Right renal cortex interstitium (tissue), 3 donors: ENCODE results near the gene TLDC2. TPM values are rescaled to one million over a fixed set of nuclear protein-coding genes. Genes with fewer than 3 reads are reported as not detected.
"Not testable (repeated sequence)": the region's sequence is repeated elsewhere in the genome, so short reads cannot be mapped to it uniquely, and the experiment has no call there.

Source experiments
- DNase-seq, 3 donors: peaks; one replicate each; pipeline ENCODE4 v3.0.0-alpha.2; 2013; ENCODE audit warnings: low read depth in 3 of 3, low spot score in 2 of 3
- polyA plus RNA-seq, 3 donors: library from polyadenylated mRNA; unstranded; fragments of 120-200 nt; gene quantifications; one replicate each; pipeline ENCODE4 v1.2.1, GENCODE V29; 2013; ENCODE audit not compliant: insufficient read length in 3 of 3

The TLDC2 gene
- 1 to 10 TPM; 1.8 to 4.8 (median 3.2) TPM for polyA plus RNA-seq

GRCh38 chr20:36875702-36876472 lies at the start of gene TLDC2:
TSS of gene TLDC2 (plus strand) at chr20:36876138. CDS start at chr20:36876175, 37 bp downstream.
- no peak for DNase-seq

GRCh38 chr20:36826554-36827244 lies 49.2 kb upstream of the TLDC2 start:
- DNase-seq = no peak

GRCh38 chr20:36827541-36828279 lies 48.2 kb upstream of the TLDC2 start:
- DNase-seq = no peak

- no peak for DNase-seq
These were observed 44.9 kb upstream of the TLDC2 start for GRCh38 chr20:36830791-36831691.

- no peak for DNase-seq
These were observed 43.1 kb upstream of the TLDC2 start for GRCh38 chr20:36832791-36833190.

- DNase-seq = no peak
These were observed 42.5 kb upstream of the TLDC2 start for GRCh38 chr20:36833275-36834020.

GRCh38 chr20:36835025-36835424 lies 40.9 kb upstream of the TLDC2 start:
- DNase-seq = no peak

GRCh38 chr20:36835453-36836198 lies 40.3 kb upstream of the TLDC2 start:
- peak; percentile 76 to 87 (median 80) for DNase-seq

GRCh38 chr20:36836591-36837269 lies 39.2 kb upstream of the TLDC2 start:
- no peak for DNase-seq

GRCh38 chr20:36838376-36838775 lies 37.6 kb upstream of the TLDC2 start:
- not testable (repeated sequence) for DNase-seq

- DNase-seq = no peak
These were observed 36.8 kb upstream of the TLDC2 start for GRCh38 chr20:36839150-36839549.

GRCh38 chr20:36841030-36841429 lies 34.9 kb upstream of the TLDC2 start:
- not testable (repeated sequence) for DNase-seq

- no peak for DNase-seq
These were observed 30.5 kb upstream of the TLDC2 start for GRCh38 chr20:36845288-36845971.

- DNase-seq = no peak
These were observed 28.8 kb upstream of the TLDC2 start for GRCh38 chr20:36847009-36847709.

- DNase-seq = no peak
These were observed 28.3 kb upstream of the TLDC2 start for GRCh38 chr20:36847710-36848040.

- DNase-seq = no peak
These were observed 27.8 kb upstream of the TLDC2 start for GRCh38 chr20:36848078-36848660.

- DNase-seq = no peak
These were observed 27.3 kb upstream of the TLDC2 start for GRCh38 chr20:36848677-36849076.
